K562 (cell line): ENCODE measurements around the gene VDR. TPM values are rescaled to one million over a fixed set of nuclear protein-coding genes. Genes with fewer than 3 reads are reported as not detected.
A peak's percentile ranks its signal among the peaks of the same experiment; 100 is the strongest.

Experiments used
- GABPB1 ChIP-seq: sonication (generic); formaldehyde crosslinking; IDR thresholded peaks from 2 replicates; pipeline ENCODE4 v1.8.0; 2022; ENCODE audit warnings: mild to moderate bottlenecking, missing genetic modification reagents
- GATAD2A ChIP-seq: fragments of 450-650 bp; IDR thresholded peaks from 2 replicates; pipeline ENCODE4 v1.6.1; 2017
- POLR2AphosphoS2 ChIP-seq: IDR thresholded peaks from 2 replicates; pipeline ENCODE4 v1.6.1; 2012; ENCODE audit warnings: low read length, improper control_type of control experiment
- POLR2AphosphoS5 ChIP-seq: IDR thresholded peaks from 2 replicates; pipeline ENCODE4 v1.6.1; 2011; ENCODE audit warnings: mild to moderate bottlenecking, low read depth, low read length, moderate library complexity; ENCODE audit not compliant: control insufficient read depth, insufficient read depth
- polyA plus RNA-seq, 8 experiments: library from polyadenylated mRNA; depleted of rRNA in 4 of 8; stranded (reverse) in 5 of 8; unstranded in 3 of 8; fragments of >200 nt; fragmentation: Nextera tagmentation in 2 of 8; fragmentation: Illumina TruSeq in 1 of 8; extraction: Ambion mirVana in 2 of 8; extraction: Trizol in 1 of 8; gene quantifications; 2 replicates each; pipeline versions ENCODE4 v1.2.1 to v1.2.3, GENCODE V29; 2011 to 2014; ENCODE audit warnings: inconsistent platforms in 1 of 8, missing spikeins in 1 of 8
- total RNA-seq, 7 experiments: library from RNA; depleted of rRNA in 6 of 7; stranded (reverse); fragments of >200 nt in 6 of 7; fragmentation: Illumina TruSeq in 2 of 7; extraction: Trizol in 2 of 7; gene quantifications; 2 replicates each; pipeline versions ENCODE4 v1.2.1 to v1.2.3, GENCODE V29; 2011 to 2021; ENCODE audit warnings: low replicate concordance in 1 of 7
- TF ChIP-seq, protein P1 (sequence below): fragments of 250-450 bp; sonication (Bioruptor Pico); IDR thresholded peaks from 2 replicates; pipeline ENCODE4 v1.4.0; 2020
- TF ChIP-seq, protein P2 (sequence below), 3 experiments: fragments of 200-800 bp in 1 of 3; sonication (Bioruptor generic) in 1 of 3; sonication (generic) in 1 of 3; formaldehyde crosslinking in 1 of 3; IDR thresholded peaks; 2 replicates each; pipeline versions ENCODE4 v1.6.1 to v1.8.0; 2016 to 2022; ENCODE audit warnings: mild to moderate bottlenecking in 2 of 3, missing compliant biosample characterization in 2 of 3, missing genetic modification characterization in 2 of 3, missing genetic modification reagents in 1 of 3
- TF ChIP-seq, protein P3 (sequence below): sonication (generic); formaldehyde crosslinking; IDR thresholded peaks from 2 replicates; pipeline ENCODE4 v1.8.0; 2023; ENCODE audit warnings: mild to moderate bottlenecking, missing genetic modification reagents
- TF ChIP-seq, protein P4 (sequence below): fragments of 250-450 bp; sonication (Bioruptor Pico); IDR thresholded peaks from 2 replicates; pipeline ENCODE4 v1.5.0; 2020; ENCODE audit warnings: mild to moderate bottlenecking
- TF ChIP-seq, protein P5 (sequence below), 2 experiments: fragments of 450-650 bp in 1 of 2; IDR thresholded peaks; 2 replicates each; pipeline ENCODE4 v1.6.1; 2011 to 2017; ENCODE audit warnings: low read depth in 2 of 2, antibody characterized with exemption in 1 of 2, borderline replicate concordance in 1 of 2, low read length in 1 of 2, mild to moderate bottlenecking in 1 of 2, mixed read lengths in 1 of 2; ENCODE audit not compliant: control insufficient read depth in 1 of 2
- TF ChIP-seq, protein P6 (sequence below): fragments of 450-650 bp; formaldehyde crosslinking; IDR thresholded peaks from 2 replicates; pipeline ENCODE4 v1.4.0; 2022; ENCODE audit warnings: missing genetic modification characterization

The VDR gene
- total and polyA plus RNA-seq, 9 of the 15 experiments (the other 6 are each of a cell fraction or from before 2014, with no cell fraction given), result 0.61 to 4.8 (median 2.0) TPM

DNA sequence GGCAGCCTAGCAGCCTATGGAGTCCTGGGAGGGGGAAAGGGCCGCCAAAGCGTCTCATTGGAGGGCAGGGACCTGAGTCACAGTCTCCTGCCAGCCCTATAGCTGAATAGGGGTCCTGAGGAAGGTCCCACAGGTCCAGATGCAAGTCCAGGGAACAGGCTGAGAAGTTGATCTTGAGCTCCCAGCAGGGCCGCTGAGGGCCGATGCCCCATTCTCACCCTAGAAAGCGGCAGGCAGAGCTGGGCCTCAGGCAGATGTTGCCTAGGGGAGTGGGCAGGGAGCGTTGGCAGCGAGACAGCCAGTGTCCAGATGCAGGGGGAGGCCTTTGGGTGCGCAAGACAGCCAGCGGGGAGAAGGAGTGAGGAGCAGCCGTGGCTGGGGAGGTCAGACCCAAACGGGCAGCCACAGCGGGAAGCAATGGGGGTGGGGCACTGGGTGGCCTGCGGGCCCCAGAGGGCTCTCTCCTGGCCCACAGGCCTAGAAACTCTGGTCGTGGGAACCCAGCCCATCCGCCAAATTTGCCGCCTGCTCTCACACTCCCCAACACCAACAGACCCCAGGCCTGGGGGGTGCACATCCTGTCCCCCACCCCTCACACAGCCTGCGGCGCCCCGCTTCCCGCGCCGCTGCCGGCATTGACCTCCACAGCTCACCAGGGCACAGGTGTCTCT lies 86.2 kb downstream of the VDR start (continued):
- TF ChIP-seq, protein P1, sequence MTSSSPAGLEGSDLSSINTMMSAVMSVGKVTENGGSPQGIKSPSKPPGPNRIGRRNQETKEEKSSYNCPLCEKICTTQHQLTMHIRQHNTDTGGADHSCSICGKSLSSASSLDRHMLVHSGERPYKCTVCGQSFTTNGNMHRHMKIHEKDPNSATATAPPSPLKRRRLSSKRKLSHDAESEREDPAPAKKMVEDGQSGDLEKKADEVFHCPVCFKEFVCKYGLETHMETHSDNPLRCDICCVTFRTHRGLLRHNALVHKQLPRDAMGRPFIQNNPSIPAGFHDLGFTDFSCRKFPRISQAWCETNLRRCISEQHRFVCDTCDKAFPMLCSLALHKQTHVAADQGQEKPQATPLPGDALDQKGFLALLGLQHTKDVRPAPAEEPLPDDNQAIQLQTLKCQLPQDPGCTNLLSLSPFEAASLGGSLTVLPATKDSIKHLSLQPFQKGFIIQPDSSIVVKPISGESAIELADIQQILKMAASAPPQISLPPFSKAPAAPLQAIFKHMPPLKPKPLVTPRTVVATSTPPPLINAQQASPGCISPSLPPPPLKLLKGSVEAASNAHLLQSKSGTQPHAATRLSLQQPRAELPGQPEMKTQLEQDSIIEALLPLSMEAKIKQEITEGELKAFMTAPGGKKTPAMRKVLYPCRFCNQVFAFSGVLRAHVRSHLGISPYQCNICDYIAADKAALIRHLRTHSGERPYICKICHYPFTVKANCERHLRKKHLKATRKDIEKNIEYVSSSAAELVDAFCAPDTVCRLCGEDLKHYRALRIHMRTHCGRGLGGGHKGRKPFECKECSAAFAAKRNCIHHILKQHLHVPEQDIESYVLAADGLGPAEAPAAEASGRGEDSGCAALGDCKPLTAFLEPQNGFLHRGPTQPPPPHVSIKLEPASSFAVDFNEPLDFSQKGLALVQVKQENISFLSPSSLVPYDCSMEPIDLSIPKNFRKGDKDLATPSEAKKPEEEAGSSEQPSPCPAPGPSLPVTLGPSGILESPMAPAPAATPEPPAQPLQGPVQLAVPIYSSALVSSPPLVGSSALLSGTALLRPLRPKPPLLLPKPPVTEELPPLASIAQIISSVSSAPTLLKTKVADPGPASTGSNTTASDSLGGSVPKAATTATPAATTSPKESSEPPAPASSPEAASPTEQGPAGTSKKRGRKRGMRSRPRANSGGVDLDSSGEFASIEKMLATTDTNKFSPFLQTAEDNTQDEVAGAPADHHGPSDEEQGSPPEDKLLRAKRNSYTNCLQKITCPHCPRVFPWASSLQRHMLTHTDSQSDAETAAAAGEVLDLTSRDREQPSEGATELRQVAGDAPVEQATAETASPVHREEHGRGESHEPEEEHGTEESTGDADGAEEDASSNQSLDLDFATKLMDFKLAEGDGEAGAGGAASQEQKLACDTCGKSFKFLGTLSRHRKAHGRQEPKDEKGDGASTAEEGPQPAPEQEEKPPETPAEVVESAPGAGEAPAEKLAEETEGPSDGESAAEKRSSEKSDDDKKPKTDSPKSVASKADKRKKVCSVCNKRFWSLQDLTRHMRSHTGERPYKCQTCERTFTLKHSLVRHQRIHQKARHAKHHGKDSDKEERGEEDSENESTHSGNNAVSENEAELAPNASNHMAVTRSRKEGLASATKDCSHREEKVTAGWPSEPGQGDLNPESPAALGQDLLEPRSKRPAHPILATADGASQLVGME (CRISPR knock-in tag), result no peak
- TF ChIP-seq GABPB1 (CRISPR knock-in tag) (peak; percentile 39; the same call in 1 of the 2 replicates), POLR2AphosphoS2 (no peak), POLR2AphosphoS5 (no peak), GATAD2A (no peak)
- TF ChIP-seq, protein P2, sequence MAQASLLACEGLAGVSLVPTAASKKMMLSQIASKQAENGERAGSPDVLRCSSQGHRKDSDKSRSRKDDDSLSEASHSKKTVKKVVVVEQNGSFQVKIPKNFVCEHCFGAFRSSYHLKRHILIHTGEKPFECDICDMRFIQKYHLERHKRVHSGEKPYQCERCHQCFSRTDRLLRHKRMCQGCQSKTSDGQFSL (CRISPR knock-in tag; IDR thresholded peaks at IDR 0.05), result 0 out of 2 replicates have a peak, but pooled peaks have one; percentile 32
- TF ChIP-seq, protein P2 (tag; IDR thresholded peaks at IDR 0.05), result 0 out of 4 replicates have a peak, but pooled peaks of 1 of the 2 experiments have one; percentile 27
- TF ChIP-seq, protein P3, sequence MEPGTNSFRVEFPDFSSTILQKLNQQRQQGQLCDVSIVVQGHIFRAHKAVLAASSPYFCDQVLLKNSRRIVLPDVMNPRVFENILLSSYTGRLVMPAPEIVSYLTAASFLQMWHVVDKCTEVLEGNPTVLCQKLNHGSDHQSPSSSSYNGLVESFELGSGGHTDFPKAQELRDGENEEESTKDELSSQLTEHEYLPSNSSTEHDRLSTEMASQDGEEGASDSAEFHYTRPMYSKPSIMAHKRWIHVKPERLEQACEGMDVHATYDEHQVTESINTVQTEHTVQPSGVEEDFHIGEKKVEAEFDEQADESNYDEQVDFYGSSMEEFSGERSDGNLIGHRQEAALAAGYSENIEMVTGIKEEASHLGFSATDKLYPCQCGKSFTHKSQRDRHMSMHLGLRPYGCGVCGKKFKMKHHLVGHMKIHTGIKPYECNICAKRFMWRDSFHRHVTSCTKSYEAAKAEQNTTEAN (CRISPR knock-in tag), result no peak
- TF ChIP-seq, protein P4, sequence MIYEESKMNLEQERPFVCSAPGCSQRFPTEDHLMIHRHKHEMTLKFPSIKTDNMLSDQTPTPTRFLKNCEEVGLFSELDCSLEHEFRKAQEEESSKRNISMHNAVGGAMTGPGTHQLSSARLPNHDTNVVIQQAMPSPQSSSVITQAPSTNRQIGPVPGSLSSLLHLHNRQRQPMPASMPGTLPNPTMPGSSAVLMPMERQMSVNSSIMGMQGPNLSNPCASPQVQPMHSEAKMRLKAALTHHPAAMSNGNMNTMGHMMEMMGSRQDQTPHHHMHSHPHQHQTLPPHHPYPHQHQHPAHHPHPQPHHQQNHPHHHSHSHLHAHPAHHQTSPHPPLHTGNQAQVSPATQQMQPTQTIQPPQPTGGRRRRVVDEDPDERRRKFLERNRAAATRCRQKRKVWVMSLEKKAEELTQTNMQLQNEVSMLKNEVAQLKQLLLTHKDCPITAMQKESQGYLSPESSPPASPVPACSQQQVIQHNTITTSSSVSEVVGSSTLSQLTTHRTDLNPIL (CRISPR knock-in tag), result no peak
- TF ChIP-seq, protein P5, sequence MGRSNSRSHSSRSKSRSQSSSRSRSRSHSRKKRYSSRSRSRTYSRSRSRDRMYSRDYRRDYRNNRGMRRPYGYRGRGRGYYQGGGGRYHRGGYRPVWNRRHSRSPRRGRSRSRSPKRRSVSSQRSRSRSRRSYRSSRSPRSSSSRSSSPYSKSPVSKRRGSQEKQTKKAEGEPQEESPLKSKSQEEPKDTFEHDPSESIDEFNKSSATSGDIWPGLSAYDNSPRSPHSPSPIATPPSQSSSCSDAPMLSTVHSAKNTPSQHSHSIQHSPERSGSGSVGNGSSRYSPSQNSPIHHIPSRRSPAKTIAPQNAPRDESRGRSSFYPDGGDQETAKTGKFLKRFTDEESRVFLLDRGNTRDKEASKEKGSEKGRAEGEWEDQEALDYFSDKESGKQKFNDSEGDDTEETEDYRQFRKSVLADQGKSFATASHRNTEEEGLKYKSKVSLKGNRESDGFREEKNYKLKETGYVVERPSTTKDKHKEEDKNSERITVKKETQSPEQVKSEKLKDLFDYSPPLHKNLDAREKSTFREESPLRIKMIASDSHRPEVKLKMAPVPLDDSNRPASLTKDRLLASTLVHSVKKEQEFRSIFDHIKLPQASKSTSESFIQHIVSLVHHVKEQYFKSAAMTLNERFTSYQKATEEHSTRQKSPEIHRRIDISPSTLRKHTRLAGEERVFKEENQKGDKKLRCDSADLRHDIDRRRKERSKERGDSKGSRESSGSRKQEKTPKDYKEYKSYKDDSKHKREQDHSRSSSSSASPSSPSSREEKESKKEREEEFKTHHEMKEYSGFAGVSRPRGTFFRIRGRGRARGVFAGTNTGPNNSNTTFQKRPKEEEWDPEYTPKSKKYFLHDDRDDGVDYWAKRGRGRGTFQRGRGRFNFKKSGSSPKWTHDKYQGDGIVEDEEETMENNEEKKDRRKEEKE (IDR thresholded peaks at IDR 0.05; ENCODE audit: borderline replicate concordance in 1 of 2, control insufficient read depth in 1 of 2, low read depth in 2 of 2, low read length in 1 of 2), result no peak
- TF ChIP-seq, protein P6, sequence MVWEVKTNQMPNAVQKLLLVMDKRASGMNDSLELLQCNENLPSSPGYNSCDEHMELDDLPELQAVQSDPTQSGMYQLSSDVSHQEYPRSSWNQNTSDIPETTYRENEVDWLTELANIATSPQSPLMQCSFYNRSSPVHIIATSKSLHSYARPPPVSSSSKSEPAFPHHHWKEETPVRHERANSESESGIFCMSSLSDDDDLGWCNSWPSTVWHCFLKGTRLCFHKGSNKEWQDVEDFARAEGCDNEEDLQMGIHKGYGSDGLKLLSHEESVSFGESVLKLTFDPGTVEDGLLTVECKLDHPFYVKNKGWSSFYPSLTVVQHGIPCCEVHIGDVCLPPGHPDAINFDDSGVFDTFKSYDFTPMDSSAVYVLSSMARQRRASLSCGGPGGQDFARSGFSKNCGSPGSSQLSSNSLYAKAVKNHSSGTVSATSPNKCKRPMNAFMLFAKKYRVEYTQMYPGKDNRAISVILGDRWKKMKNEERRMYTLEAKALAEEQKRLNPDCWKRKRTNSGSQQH (CRISPR knock-in tag), result no peak
